Lower leg skin (tissue), 4 donors: ENCODE measurements around the gene KRTAP5-10. TPM values are rescaled to one million over a fixed set of nuclear protein-coding genes. Genes with fewer than 3 reads are reported as not detected.
"Not testable (repeated sequence)": the region's sequence is repeated elsewhere in the genome, so short reads cannot be mapped to it uniquely, and the experiment has no call there.

Experiments
- DNase-seq, 2 donors: peaks; one replicate each; pipeline ENCODE4 v3.0.0-alpha.2; 2019; ENCODE audit warnings: low spot score in 2 of 2
- H3K4me3 ChIP-seq: fragments of 200-600 bp; sonication (generic); 2 replicates; pipeline ENCODE4 v1.5.1; 2017; ENCODE audit warnings: mild to moderate bottlenecking, low read depth; ENCODE audit not compliant: poor library complexity, severe bottlenecking
- WGBS, 2 donors: methylation state at CpG; one replicate each; pipeline ENCODE4 v1.1.5; 2018; 5-methylcytosine and 5-hydroxymethylcytosine counted together
- intact Hi-C: fragments of 100-400 bp; cut with DNase I; formaldehyde crosslinking; loops from one replicate; pipeline ENCODE4 v1.15.0; 2023; ENCODE audit warnings: low total_unique reads
- total RNA-seq, 4 donors: library from RNA; depleted of rRNA; stranded (reverse); fragments of >200 nt; gene quantifications; one replicate each; pipeline ENCODE4 v1.1.0, GENCODE V29; 2016

Gene KRTAP5-10
- total RNA-seq, 4 donors from 2014 or later = 9.0 TPM; not detected in 3

DNA sequence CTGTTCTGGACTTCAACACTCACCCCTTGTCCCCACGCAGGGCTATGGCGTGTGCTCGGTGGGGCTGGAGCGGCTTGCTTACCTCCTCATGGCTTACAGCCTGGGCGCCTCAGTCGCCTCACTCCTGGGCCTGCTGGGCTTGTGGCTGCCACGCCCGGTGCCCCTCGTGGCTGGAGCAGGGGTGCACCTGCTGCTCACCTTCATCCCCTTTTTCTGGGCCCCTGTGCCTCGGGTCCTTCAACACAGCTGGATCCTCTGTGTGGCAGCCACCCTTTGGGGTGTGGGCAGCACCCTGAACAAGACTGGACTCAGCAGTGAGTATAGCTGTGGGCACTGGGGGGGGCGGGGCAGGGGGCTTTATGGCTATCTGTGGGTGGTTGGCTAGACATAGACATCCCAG is 37.9 kb downstream of the KRTAP5-10 start:
- intact Hi-C loops, H3K4me3 ChIP-seq: not testable (repeated sequence)
- peak in 1 of 2 donors; percentile 63 for DNase-seq
- 50 to 68% methylated on average over 1 to 7 of the region's 11 CpGs for WGBS, 2 donors

DNA sequence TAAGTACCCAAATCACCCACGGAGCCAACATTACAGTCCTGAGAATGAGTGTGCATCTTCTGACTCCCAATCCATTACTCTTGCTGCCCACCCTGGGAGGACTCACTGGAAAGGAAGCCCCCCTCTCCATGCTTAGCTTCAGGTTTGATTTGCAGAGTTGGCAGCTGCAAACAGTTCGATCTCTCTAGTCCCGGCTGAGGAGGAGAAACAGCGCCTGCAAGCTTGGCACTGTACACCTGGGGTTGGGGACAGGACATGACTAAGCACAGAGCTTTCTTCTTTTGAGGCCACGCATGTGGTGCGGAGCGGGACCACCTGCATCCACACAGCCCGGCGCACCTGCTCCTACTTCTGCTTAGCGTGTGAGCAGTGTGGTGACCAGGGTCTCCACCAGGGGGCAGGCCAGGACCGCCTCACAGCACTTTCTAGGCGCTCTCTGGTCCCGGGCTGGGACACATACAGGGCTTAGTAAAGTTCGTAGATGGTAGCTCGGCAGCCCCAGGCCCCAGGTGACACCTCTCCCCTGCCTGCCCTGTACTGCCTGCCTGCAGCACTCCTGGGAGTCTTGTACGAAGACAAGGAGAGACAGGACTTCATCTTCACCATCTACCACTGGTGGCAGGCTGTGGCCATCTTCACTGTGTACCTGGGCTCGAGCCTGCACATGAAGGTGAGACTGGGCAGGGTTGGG is 39.6 kb downstream of the KRTAP5-10 start:
- 13 to 18% methylated on average over 10 to 11 of the region's 17 CpGs for WGBS, 2 donors
- DNase-seq = peak in 1 of 2 donors; percentile 83
- intact Hi-C loops, H3K4me3 ChIP-seq: not testable (repeated sequence)

DNA sequence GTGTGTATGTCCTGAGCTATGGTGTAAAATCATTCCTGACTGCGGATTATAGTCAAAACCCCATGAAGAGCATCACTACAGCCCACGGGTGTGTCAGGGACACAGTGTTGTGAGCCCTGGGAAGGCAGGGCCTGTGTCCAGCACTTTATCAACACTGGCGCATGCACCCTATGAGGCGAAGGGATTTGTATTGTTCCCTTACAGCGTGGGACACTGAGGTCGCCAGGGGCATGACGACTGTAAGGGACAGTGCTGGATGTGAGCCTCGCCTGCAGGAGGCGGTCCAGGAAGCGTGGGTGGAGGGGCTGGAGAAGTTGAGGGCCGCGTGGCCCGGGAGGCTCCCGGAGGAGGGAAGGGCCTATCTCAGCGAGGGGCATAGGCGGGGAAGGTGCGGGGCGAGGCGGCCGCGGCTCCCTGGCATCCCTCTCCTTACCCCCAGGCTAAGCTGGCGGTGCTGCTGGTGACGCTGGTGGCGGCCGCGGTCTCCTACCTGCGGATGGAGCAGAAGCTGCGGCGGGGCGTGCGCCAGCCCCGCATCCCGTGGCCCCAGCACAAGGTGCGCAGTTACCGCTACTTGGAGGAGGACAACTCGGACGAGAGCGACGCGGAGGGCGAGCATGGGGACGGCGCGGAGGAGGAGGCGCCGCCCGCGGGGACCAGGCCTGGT is 41.6 kb downstream of the KRTAP5-10 start:
- H3K4me3 ChIP-seq, intact Hi-C loops: not testable (repeated sequence)
- WGBS, 2 donors = 13 to 27% methylated on average over 22 to 33 of the region's 48 CpGs
- peak in 1 of 2 donors; percentile 76 for DNase-seq

DNA sequence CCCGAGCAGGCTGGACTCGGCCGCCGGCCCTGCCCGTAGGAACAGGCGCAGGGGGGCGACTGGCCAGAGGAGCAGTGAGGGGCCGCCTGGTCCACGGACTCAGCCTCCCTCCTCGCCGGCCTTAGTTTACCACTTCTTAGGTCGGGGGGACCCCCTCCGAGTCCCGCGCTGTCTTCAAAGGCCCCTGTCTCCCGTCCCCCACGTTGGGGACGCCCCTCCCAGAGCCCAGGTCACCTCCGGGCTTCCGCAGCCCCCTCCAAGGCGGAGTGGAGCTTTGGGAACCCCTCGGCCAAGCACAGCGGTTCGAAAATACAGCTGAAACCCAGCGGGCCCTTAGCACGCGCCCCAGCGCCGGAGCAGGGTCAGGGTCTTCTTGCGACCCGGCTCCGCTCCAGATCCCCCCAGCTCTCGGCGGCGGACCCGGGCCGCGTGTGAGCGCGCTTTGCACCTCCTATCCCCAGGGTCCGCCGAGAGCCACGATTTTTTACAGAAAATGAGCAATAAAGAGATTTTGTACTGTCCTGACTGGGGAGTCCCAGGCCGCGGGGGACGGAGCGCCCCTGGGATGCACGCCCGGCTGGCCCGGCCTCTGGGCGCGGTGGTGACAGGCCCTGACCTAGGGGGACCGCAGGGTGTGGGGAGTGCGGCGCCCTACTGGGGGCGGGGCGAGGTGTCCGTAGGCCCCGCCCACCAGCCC is 42.3 kb downstream of the KRTAP5-10 start:
- 3 to 4% methylated on average over 20 to 33 of the region's 59 CpGs for WGBS, 2 donors
- peak in 1 of 2 donors; percentile 67 for DNase-seq
- intact Hi-C loops, H3K4me3 ChIP-seq: not testable (repeated sequence)

DNA sequence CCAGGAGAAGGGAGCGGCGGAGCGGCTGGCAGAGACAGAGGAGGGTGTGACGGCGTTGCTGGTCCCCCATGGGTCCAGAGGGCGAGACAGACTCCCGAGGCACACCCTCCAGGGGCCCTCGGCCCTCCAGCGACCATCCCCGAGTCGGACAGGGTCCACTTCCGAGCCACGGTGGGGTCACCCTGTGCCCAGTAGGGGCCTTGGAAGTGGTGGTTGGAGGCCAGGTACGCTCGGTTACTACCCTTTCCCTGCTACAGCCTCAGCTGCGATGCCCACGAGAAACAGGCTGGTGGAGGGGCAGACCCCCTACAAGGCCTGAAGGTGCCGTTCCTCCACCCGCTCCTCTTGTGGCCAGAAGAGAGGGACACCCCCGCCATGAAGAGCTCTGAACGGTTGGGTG is 42.9 kb downstream of the KRTAP5-10 start:
- DNase-seq = peak in 1 of 2 donors; percentile 36
- WGBS, 2 donors = 7 to 10% methylated on average over 2 to 12 of the region's 21 CpGs
- H3K4me3 ChIP-seq, intact Hi-C loops: not testable (repeated sequence)

DNA sequence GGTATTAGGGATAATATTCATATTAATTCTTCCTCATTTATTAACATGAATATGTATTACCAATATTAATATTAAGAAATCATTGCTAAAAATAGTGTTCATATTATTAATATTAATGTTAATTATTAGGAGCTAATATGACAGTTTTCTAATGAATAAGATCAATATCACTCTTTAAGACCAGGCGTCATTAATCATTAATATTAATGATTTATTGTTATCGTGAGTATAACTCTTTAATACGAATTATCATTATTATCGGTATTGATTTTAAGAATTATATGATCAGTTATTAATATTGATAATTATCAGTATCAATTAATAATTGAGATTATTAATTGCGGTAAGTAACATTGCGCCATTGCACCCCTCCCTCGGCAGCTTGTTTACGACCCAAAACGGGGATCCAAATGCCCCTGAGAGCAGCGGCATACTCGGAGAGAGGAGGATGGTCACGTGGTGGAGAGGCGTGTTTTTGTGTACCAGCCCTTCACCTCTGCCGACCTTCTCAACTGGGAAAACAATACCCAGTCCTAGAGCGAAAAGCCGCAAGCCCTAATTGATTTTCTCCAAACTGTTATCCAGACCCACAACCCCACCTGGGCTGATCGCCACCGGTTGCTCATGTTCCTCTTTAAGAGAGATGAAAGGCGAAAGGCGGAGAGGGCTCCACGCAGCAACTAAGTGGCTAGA is 46.0 kb downstream of the KRTAP5-10 start:
- DNase-seq = peak in 1 of 2 donors; percentile 9
- WGBS, 2 donors = 78 to 81% methylated on average over 21 of the region's 21 CpGs
- intact Hi-C loops, H3K4me3 ChIP-seq: not testable (repeated sequence)

DNA sequence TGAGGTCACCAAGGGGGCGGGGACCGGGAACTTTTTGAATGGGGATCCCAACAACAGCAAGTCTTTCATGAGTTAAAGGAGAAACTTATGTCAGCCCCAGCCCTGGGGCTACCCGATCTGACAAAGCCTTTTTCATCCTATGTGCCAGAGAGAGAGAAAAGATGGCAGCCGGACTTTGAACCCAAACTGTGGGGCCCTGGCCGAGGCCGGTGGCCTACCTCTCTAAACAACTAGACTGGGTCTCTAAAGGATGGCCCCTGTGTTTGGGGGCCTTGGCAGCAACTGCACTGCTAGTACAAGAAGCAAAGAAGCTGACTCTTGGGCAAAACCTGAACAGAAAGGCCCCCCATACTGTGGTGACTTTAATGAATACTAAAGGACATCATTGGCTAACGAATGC is 48.6 kb downstream of the KRTAP5-10 start:
- peak in 1 of 2 donors; percentile 82 for DNase-seq
- WGBS, 2 donors = 72 to 77% methylated on average over 7 of the region's 7 CpGs
- intact Hi-C loops, H3K4me3 ChIP-seq: not testable (repeated sequence)

DNA sequence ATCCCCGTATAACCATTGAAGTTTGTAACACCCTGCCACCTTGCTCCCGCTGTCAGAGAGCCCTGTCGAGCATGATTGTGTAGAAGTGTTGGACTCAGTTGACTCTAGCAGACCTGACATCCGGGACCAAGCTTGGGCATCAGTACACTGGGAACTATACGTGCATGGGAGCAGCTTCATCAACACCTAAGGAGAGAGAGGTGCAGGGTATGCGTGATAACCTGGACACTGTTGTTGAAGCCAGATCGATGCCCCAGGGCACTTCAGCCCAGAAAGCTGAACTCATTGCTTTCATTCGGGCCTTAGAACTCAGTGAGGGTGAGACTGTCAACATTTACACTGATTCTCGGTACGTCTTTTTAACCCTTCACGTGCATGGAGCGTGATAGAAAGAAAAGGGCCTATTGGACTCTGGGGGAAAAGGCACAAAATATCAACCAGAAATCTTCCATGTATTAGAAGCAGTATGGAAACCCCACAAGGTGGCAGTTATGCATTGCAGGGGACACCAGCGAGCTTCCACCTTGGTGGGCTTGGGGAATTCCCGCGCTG is 49.1 kb downstream of the KRTAP5-10 start:
- intact Hi-C loops, H3K4me3 ChIP-seq: not testable (repeated sequence)
- WGBS, 2 donors = 52 to 56% methylated on average over 14 to 15 of the region's 15 CpGs
- DNase-seq = peak in 1 of 2 donors; percentile 53

DNA sequence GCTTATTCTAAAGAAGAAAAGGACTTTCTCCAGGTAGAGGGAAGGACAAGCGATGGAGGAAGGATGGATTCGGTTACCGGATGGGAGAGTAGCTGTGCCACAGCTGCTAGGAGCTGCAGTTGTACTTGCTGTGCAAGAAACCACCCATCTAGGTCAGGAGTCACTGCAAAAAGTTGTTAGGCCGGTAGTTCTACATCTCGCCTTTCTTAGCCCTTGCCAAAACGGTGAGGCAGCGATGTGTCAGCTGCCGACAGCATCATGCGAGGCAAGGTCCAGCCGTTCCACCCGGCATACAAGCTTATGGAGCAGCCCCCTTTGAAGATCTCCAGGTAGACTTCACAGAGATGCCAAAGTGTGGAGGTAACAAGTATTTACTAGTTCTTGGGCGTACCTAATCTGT is 49.6 kb downstream of the KRTAP5-10 start:
- H3K4me3 ChIP-seq, intact Hi-C loops: not testable (repeated sequence)
- WGBS, 2 donors = 52 to 68% methylated on average over 11 of the region's 12 CpGs
- DNase-seq = peak; percentile 20 to 75

Other genes starting within 250 kb of the KRTAP5-10 start
- 100 to 1,000 TPM in 2 of 4 donors, 10 to 100 TPM in 2; 45.2 to 142 (median 89.0) TPM for gene DHCR7, start 117.2 kb upstream of the KRTAP5-10 start, total RNA-seq
- 10 to 100 TPM; 41.2 to 67.2 (median 59.8) TPM for gene NADSYN1, start 112.4 kb upstream of the KRTAP5-10 start, total RNA-seq
- gene KRTAP5-7, start 38.3 kb upstream of the KRTAP5-10 start, total RNA-seq = 1 to 10 TPM in 1 of 4 donors, not detected in 3; 5.4 TPM
- gene KRTAP5-8, start 27.5 kb upstream of the KRTAP5-10 start, total RNA-seq = 10 to 100 TPM in 1 of 4 donors, 1 to 10 TPM in 1, not detected in 2; 1.1 to 12.4 TPM
- 1 to 10 TPM in 1 of 4 donors, not detected in 3; 1.9 TPM for gene KRTAP5-9, start 17.1 kb upstream of the KRTAP5-10 start, total RNA-seq
- 1 to 10 TPM in 1 of 4 donors, not detected in 3; 9.5 TPM for gene KRTAP5-11, start 17.3 kb downstream of the KRTAP5-10 start, total RNA-seq